Vagina (tissue), 2 donors: ENCODE results near the gene MAGEL2. TPM values are rescaled to one million over a fixed set of nuclear protein-coding genes. Genes with fewer than 3 reads are reported as not detected.

Source experiments
- DNase-seq, 2 donors: peaks; one replicate each; pipeline ENCODE4 v3.0.0-alpha.2; 2017; ENCODE audit errors: extremely low spot score in 2 of 2
- H3K27ac ChIP-seq: fragments of 200-600 bp; sonication (generic); one replicate; pipeline ENCODE4 v1.5.1; 2019
- H3K27me3 ChIP-seq: fragments of 200-600 bp; sonication (generic); one replicate; pipeline ENCODE4 v1.5.1; 2019
- H3K36me3 ChIP-seq, 2 donors: fragments of 200-600 bp; sonication (generic); one replicate each; pipeline ENCODE4 v1.5.1; 2017 to 2019
- H3K4me1 ChIP-seq: fragments of 200-600 bp; sonication (generic); one replicate; pipeline ENCODE4 v1.5.1; 2019
- H3K4me3 ChIP-seq, 2 donors: fragments of 200-600 bp; sonication (generic); 1 replicate in 1 of 2; 2 replicates in 1 of 2; pipeline ENCODE4 v1.5.1; 2016 to 2019
- H3K9me3 ChIP-seq: fragments of 200-600 bp; sonication (generic); one replicate; pipeline ENCODE4 v1.5.1; 2019
- CTCF ChIP-seq, 3 experiments: fragments of 450-650 bp in 2 of 3; fragments of 200-600 bp in 1 of 3; sonication (generic) in 1 of 3; IDR thresholded peaks; one replicate each; pipeline ENCODE4 v1.5.1; 2017 to 2019; ENCODE audit warnings: antibody characterized with exemption in 3 of 3, mild to moderate bottlenecking in 2 of 3, moderate library complexity in 2 of 3
- POLR2A ChIP-seq, 2 donors: fragments of 450-650 bp; IDR thresholded peaks; one replicate each; pipeline ENCODE4 v1.6.1; 2017; ENCODE audit warnings: antibody characterized with exemption in 2 of 2, mild to moderate bottlenecking in 2 of 2, moderate library complexity in 2 of 2
- POLR2AphosphoS5 ChIP-seq, 2 donors: sonication (generic); formaldehyde crosslinking; IDR thresholded peaks; one replicate each; pipeline ENCODE4 v1.9.0; 2017; ENCODE audit warnings: antibody characterized with exemption in 2 of 2, mild to moderate bottlenecking in 2 of 2, low read depth in 1 of 2; ENCODE audit not compliant: insufficient read depth in 1 of 2
- intact Hi-C: fragments of 100-400 bp; cut with DNase I; formaldehyde crosslinking; loops from one replicate; pipeline ENCODE4 v1.15.1; 2023
- total RNA-seq: library from RNA; depleted of rRNA; stranded (reverse); fragments of >200 nt; gene quantifications from one replicate; pipeline ENCODE4 v1.2.3, GENCODE V29; 2016

Gene MAGEL2
- total RNA-seq, result 2.0 TPM

GRCh38 chr15:23647421-23648370 is at the start of gene MAGEL2:
MAGEL2 (minus strand) TSS chr15:23647867; CDS start chr15:23647742, 125 bp downstream.
- no peaks in the 10 kb centered on the region for H3K27me3 ChIP-seq
- intact Hi-C loops, result loop anchor here (5.0 kb wide), 1 partner anchor 210 kb away; no protein-coding TSS in a partner anchor
- no peaks in the 10 kb centered on the region for H3K4me1 ChIP-seq
- TF ChIP-seq POLR2A (IDR thresholded peaks at IDR 0.05) (no peak), POLR2AphosphoS5 (IDR thresholded peaks at IDR 0.05; ENCODE audit: insufficient read depth in 1 of 2, low read depth in 1 of 2) (peak in 1 of 2 donors; percentile 54)
- H3K9me3 ChIP-seq, result no peaks in the 10 kb centered on the region
- no peaks in the 10 kb centered on the region for H3K36me3 ChIP-seq
- peak within 1 kb of the TSS; percentile 31 to 39 for H3K4me3 ChIP-seq
- no peak for DNase-seq
- peak within 1 kb of the TSS; percentile 48 for H3K27ac ChIP-seq

- Histone ChIP-seq H3K9me3 (no peaks in the 10 kb centered on the region), H3K27ac (no peak overlapping the region), H3K4me3 (no peak overlapping the region), H3K36me3 (no peaks in the 10 kb centered on the region), H3K4me1 (peaks cover 8% of the 10 kb centered on the region), H3K27me3 (no peaks in the 10 kb centered on the region)
- no peak for TF ChIP-seq CTCF (IDR thresholded peaks at IDR 0.05)
- TF ChIP-seq POLR2A (IDR thresholded peaks at IDR 0.05), result no peak
- TF ChIP-seq POLR2AphosphoS5 (IDR thresholded peaks at IDR 0.05; ENCODE audit: insufficient read depth in 1 of 2, low read depth in 1 of 2), result no peak
- intact Hi-C loops, result no loop called here
- no peak for DNase-seq
These were observed 47.6 kb upstream of the MAGEL2 start for GRCh38 chr15:23695282-23695681.

- no peaks in the 10 kb centered on the region for H3K27me3 ChIP-seq
- H3K36me3 ChIP-seq, result no peaks in the 10 kb centered on the region
- DNase-seq, result no peak
- peaks cover 13% of the 10 kb centered on the region for H3K4me1 ChIP-seq
- intact Hi-C loops, result no loop called here
- H3K27ac ChIP-seq, result no peak overlapping the region
- H3K4me3 ChIP-seq, result no peak overlapping the region
- TF ChIP-seq POLR2AphosphoS5 (IDR thresholded peaks at IDR 0.05; ENCODE audit: insufficient read depth in 1 of 2, low read depth in 1 of 2) (no peak), CTCF (IDR thresholded peaks at IDR 0.05) (no peak), POLR2A (IDR thresholded peaks at IDR 0.05) (no peak)
- no peaks in the 10 kb centered on the region for H3K9me3 ChIP-seq
These were observed 46.9 kb upstream of the MAGEL2 start for GRCh38 chr15:23694592-23694991.

GRCh38 chr15:23690450-23690852 is 42.8 kb upstream of the MAGEL2 start:
- Histone ChIP-seq H3K4me3 (no peak overlapping the region), H3K4me1 (peaks cover 19% of the 10 kb centered on the region), H3K27me3 (no peaks in the 10 kb centered on the region), H3K36me3 (no peaks in the 10 kb centered on the region), H3K9me3 (no peaks in the 10 kb centered on the region), H3K27ac (peak overlapping the region; percentile 75)
- DNase-seq, result peak in 1 of 2 donors; percentile 93
- TF ChIP-seq POLR2A (IDR thresholded peaks at IDR 0.05) (no peak), POLR2AphosphoS5 (IDR thresholded peaks at IDR 0.05; ENCODE audit: insufficient read depth in 1 of 2, low read depth in 1 of 2) (peak; percentile 16 to 57)
- intact Hi-C loops, result no loop called here

- H3K27me3 ChIP-seq, result no peaks in the 10 kb centered on the region
- no peaks in the 10 kb centered on the region for H3K9me3 ChIP-seq
- peak overlapping the region; percentile 75 for H3K27ac ChIP-seq
- intact Hi-C loops, result no loop called here
- H3K36me3 ChIP-seq, result no peaks in the 10 kb centered on the region
- H3K4me1 ChIP-seq, result peaks cover 19% of the 10 kb centered on the region
- H3K4me3 ChIP-seq, result no peak overlapping the region
- no peak for DNase-seq
- TF ChIP-seq POLR2A (IDR thresholded peaks at IDR 0.05), result no peak
- TF ChIP-seq CTCF (IDR thresholded peaks at IDR 0.05), result no peak
- TF ChIP-seq POLR2AphosphoS5 (IDR thresholded peaks at IDR 0.05; ENCODE audit: insufficient read depth in 1 of 2, low read depth in 1 of 2), result no peak
These were observed 42.3 kb upstream of the MAGEL2 start for GRCh38 chr15:23690015-23690414.

GRCh38 chr15:23687143-23687470 is 39.4 kb upstream of the MAGEL2 start, which contains the start of gene NDN:
NDN (minus strand) TSS chr15:23687305; CDS start chr15:23687217, 88 bp downstream.
- intact Hi-C loops, result no loop called here
- TF ChIP-seq CTCF (IDR thresholded peaks at IDR 0.05) (no peak), POLR2A (IDR thresholded peaks at IDR 0.05) (peak in 1 of 2 donors; percentile 23), POLR2AphosphoS5 (IDR thresholded peaks at IDR 0.05; ENCODE audit: insufficient read depth in 1 of 2, low read depth in 1 of 2) (peak in 1 of 2 donors; percentile 52)
- Histone ChIP-seq H3K9me3 (no peaks in the 10 kb centered on the region), H3K4me3 (peak within 1 kb of the TSS; percentile 48 to 52), H3K27me3 (no peaks in the 10 kb centered on the region), H3K36me3 (no peaks in the 10 kb centered on the region), H3K4me1 (peaks cover 19% of the 10 kb centered on the region), H3K27ac (peak within 1 kb of the TSS; percentile 66)
- no peak for DNase-seq
